OCI-M2 (cell line): ENCODE data around the gene PRDX5.
A peak's percentile ranks its signal among the peaks of the same experiment; 100 is the strongest.

ENCODE experiments used
- DNase-seq: peaks from one replicate; lab custom pipeline; 2025; ENCODE audit not compliant: unreplicated experiment; lab: John Stamatoyannopoulos, UW

The PRDX5 gene

GRCh38 chr11:64289002-64289564 is 28.8 kb upstream of the PRDX5 start:
- DNase-seq = no peak

GRCh38 chr11:64290352-64291261 is 27.3 kb upstream of the PRDX5 start:
- DNase-seq = no peak

- DNase-seq = no peak
Measured at GRCh38 chr11:64291262-64291751, 26.6 kb upstream of the PRDX5 start, which contains the start of gene KCNK4. Gene KCNK4 (plus strand): TSS chr11:64291302. CDS start chr11:64293019, 1,717 bp downstream.

GRCh38 chr11:64291752-64292459 is 26.0 kb upstream of the PRDX5 start:
- DNase-seq = no peak

DNA sequence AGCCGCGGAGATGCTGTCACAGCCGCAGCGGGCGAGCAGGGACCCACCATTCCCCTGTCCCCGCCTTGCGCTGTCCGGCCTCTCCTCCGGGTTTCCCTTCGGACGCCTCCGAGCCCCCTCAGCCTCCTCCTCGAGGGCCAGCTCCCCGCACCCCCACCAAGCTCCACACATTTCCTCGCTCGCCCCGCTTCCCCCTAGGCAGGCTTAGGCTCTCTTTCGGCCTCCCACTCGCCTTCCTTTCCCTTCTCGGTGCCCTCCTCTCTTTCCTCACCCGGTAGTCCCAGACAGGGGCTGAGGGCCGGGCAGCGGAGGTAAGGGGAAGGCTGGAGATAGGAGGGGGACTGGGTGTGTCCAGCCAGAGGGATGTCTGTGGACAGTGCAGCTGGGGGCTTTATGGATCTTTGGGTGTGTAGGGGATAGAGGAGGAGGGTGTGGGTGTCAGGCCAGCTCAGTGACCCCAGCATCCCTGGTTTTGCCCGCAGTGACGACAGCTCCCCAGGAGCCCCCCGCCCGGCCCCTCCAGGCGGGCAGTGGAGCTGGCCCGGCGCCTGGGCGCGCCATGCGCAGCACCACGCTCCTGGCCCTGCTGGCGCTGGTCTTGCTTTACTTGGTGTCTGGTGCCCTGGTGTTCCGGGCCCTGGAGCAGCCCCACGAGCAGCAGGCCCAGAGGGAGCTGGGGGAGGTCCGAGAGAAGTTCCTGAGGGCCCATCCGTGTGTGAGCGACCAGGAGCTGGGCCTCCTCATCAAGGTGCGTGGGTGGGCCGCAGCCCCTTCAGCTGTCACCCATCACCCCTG is 25.3 kb upstream of the PRDX5 start:
- DNase-seq = no peak

DNA sequence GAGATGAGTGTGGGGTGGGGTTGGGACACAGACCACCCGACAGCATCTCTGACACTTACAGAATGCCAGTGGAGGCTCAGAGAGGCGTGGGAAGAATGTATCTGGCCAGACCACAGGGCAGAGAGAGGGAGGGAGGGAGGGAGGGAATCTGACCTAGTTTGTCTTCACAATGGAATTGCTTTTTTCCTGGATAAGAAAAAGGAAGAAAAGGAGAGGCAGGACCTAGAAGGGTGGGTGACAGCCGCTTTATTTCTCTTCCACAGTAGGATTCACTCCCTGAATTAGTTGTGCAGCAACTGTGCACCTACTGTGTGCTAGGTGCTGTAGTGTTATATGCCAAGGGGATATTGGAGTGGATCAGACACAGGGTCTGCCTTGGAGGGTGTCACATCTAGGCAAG is 23.1 kb upstream of the PRDX5 start:
- no peak for DNase-seq

DNA sequence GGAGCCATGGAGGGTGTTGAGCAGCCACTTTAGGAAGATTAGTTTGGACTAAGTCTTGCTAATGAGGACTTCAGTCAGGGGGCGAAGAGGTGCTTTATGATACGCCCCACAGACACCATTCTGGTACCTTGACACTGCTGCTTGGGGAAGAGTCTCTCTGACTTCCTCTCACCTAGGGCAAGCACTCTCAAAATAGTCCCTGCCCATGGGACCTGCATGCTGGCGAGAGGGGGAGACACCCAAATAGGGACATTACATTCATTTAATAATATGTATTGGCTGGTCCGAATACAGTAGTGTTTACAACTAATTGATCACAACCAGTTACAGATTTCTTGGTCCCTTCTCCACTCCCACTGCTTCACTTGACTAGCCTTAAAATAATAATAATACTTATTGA is 22.2 kb upstream of the PRDX5 start:
- DNase-seq = no peak

GRCh38 chr11:64296236-64296635 is 21.7 kb upstream of the PRDX5 start:
- DNase-seq = no peak

DNA sequence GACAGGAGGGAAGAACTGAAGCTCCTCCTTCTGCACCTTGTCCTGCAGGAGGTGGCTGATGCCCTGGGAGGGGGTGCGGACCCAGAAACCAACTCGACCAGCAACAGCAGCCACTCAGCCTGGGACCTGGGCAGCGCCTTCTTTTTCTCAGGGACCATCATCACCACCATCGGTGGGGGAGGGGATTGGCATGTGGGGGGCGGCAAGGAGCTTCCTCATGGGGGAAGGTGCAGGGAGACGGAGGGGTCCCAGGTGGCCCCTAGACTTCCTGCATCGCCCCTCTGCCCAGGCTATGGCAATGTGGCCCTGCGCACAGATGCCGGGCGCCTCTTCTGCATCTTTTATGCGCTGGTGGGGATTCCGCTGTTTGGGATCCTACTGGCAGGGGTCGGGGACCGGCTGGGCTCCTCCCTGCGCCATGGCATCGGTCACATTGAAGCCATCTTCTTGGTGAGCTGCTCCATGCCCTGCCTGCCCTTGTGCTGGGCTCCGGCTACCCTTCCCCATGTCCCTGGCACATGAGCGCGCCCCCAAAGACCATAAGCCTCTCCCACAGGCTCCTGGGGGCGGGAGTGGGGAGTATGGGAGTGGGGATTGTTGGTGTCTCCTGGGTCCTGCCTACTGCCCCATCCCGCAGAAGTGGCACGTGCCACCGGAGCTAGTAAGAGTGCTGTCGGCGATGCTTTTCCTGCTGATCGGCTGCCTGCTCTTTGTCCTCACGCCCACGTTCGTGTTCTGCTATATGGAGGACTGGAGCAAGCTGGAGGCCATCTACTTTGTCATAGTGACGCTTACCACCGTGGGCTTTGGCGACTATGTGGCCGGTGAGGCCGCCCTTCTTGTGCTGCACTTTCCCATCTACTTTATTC is 20.9 kb upstream of the PRDX5 start:
- DNase-seq = no peak

DNA sequence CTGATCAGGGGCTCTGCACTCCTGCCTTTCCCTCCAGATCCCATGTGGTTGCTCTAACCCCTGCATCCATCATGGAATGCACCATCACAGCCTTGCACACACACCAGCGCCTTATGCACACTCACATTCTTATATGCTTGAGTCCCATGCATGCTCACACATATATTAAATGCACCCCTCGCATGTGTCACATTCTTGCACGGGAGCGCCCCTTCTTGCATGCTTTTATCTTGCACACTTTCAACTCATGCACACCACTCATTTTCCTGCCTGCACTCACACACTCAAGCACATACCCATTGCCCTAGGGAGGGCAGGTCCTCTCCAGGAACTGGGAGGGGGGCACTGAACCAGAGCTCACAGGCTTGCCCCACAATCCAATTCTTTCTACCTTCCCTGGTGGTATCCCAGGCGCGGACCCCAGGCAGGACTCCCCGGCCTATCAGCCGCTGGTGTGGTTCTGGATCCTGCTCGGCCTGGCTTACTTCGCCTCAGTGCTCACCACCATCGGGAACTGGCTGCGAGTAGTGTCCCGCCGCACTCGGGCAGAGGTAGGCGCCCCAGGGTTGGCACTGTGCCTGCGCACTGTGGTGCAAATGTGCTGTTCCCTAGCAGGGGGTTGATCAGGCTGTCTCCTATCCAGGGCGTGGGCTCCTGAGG is 20.1 kb upstream of the PRDX5 start:
- DNase-seq = no peak

GRCh38 chr11:64298966-64299846 is 18.7 kb upstream of the PRDX5 start:
- DNase-seq = no peak

DNA sequence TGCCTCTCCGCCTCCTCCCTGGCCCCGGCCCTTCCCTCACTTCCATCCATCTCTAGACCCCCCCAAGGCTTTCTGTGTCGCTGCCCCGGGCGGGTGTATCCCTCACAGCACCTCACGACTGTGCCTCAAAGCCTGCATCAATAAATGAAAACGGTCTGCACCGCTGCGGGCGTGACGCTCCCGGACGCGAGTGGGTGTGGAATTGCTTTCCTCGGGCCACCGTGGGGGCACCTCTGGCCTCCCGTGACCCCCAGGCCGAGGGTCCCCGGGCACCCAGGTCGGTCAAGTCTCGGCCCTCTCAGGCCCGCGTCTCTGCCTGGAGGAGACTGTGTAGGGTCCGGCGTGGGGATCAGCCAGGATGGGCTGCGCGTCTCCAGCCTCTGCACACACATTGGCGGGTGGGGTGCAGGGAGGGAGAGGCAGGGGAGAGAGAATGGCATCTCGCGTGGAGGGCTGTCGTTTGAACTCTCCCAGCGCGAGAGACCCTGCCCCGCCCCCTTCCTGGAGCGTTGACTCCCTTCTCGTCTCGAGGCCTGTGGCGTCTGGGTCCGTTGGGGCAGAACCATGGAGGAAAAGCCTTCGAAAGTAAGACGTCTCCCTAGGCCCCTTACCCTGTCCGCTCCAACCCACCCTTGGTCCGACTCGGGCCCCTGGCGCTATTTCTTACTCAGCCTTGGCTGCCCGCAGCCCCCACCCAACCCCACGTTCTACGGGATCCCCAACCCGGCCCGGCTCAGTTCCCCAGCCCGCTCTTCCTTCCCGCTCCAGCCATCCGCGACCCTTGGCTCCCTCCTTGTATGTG is 17.9 kb upstream of the PRDX5 start, which contains the start of gene CATSPERZ:
Gene CATSPERZ (plus strand): TSS at position 512 of the 802 bp plus-strand sequence. CDS start 53 bp downstream, at position 565.
- no peak for DNase-seq

DNA sequence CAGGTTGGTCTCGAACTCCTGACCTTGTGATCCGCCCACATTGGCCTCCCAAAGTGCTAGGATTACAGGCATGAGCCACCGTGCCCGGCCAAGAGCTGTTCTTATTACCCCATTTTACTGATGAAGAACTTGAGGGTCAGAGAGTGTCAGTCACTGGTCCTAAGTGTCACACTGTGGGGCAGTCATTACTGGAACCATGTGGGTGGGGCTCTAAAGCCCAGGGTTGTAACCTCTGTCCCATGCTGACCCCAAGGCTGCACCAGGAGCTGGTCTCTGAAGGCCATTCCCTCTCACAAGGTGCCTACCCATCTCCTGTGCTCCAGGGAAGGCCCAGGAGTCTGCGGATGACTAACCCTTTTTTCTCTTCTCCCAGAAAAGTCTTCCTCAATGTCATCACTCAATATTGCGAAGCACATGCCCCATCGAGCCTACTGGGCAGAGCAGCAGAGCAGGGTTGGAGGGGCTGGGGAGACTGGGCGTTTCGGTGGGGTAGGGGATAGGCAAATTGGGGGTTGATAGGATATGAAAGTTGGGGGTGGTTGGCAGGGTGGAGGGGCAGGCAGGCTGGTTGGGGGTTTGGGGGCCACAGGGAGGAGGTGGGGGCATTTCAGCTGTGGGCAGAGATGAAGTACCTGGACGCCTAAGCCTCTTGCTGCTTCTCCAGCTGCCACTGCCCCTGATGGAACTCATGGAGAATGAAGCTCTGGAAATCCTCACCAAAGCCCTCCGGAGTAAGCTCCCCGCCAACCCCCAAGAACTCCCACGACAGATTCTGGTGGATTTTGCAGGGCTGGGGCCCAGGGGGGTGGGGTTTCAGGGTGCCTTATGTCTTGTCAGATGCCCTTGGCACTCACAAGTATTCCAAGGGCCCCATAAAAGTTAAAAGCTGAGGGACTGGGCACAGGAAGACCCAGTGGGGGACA is 14.6 kb upstream of the PRDX5 start:
- DNase-seq = no peak

GRCh38 chr11:64304032-64304315 is 13.9 kb upstream of the PRDX5 start:
- no peak for DNase-seq

- DNase-seq = peak; percentile 79
Measured at GRCh38 chr11:64304316-64305072, 13.4 kb upstream of the PRDX5 start.
